Right cardiac atrium (tissue), 5 donors: ENCODE measurements around the gene PYDC1. TPM values are rescaled to one million over a fixed set of nuclear protein-coding genes. Genes with fewer than 3 reads are reported as not detected.
"Not testable (repeated sequence)": the region's sequence is repeated elsewhere in the genome, so short reads cannot be mapped to it uniquely, and the experiment has no call there.

Experiments used
- ATAC-seq, 2 donors: fragments of 200-7000 bp; cut with Tn5 transposase; one replicate each; pipeline versions ENCODE4 v1.8.0 to v1.9.1; 2020; ENCODE audit warnings: moderate library complexity in 2 of 2, mild to moderate bottlenecking in 1 of 2
- DNase-seq, 3 donors: peaks; one replicate each; pipeline ENCODE4 v3.0.0-alpha.2; 2020
- H3K27ac ChIP-seq: one replicate; pipeline ENCODE4 v1.5.1; 2013; ENCODE audit warnings: mild to moderate bottlenecking, low read length, control low read depth, moderate library complexity
- H3K27me3 ChIP-seq: one replicate; pipeline ENCODE4 v1.6.1; 2013; ENCODE audit not compliant: control insufficient read depth, insufficient read depth
- H3K4me1 ChIP-seq: one replicate; pipeline ENCODE4 v1.6.1; 2013; ENCODE audit warnings: low read length; ENCODE audit not compliant: control insufficient read depth, insufficient read depth
- H3K4me3 ChIP-seq: one replicate; pipeline ENCODE4 v1.5.1; 2013; ENCODE audit warnings: low read length, control low read depth
- H3K9me3 ChIP-seq: one replicate; pipeline ENCODE4 v1.6.1; 2013; ENCODE audit warnings: low read length; ENCODE audit not compliant: control insufficient read depth
- WGBS: extraction: QIAGEN DNeasy Blood & Tissue Kit; methylation state at CpG from one replicate; pipeline ENCODE4 v1.1.7; 2013; 5-methylcytosine and 5-hydroxymethylcytosine counted together
- intact Hi-C, 4 donors: fragments of 100-400 bp; cut with DNase I; formaldehyde crosslinking; loops; one replicate each; pipeline versions ENCODE4 v1.11.0 to v1.14.0; 2022 to 2023
- polyA plus RNA-seq: library from polyadenylated mRNA; stranded (reverse); fragments of 200-250 nt; gene quantifications from one replicate; pipeline ENCODE4 v1.2.3, GENCODE V29; 2013
- total RNA-seq, 4 donors: library from RNA; stranded (reverse); fragmentation: NEBNext Ultra II Directional; extraction: Animal tissue kit (Norgen Biotek cat#: 25700); gene quantifications; one replicate each; pipeline ENCODE4 v1.2.1, GENCODE V29; 2021
- donor health status: healthy with polysubstance abuse.
- donor health status: DM: no; HTN: yes; CAD: no.
- donor health status: DM: no; HTN: no; CAD: no.
- donor health status: DM: no; HTN: yes; CAD: no; lungs with severe emphysema.
- donor health status: DM: yes; HTN: yes; CAD: no.

PYDC1 gene
- total and polyA plus RNA-seq, 5 donors, result 0.23 TPM; not detected in 4

GRCh38 chr16:31185339-31185738 is 31.6 kb downstream of the PYDC1 start:
- intact Hi-C loops, result no loop called here
- Histone ChIP-seq H3K9me3 (no peaks in the 10 kb centered on the region), H3K27me3 (no peaks in the 10 kb centered on the region), H3K27ac (no peak overlapping the region), H3K4me3 (no peak overlapping the region), H3K4me1 (peaks cover 8% of the 10 kb centered on the region)
- DNase-seq (no peak), ATAC-seq (no peak)
- WGBS, result 63% methylated on average over 5 of the region's 5 CpGs

- H3K9me3 ChIP-seq, result no peaks in the 10 kb centered on the region
- DNase-seq, result no peak
- H3K27me3 ChIP-seq, result no peaks in the 10 kb centered on the region
- no peak for ATAC-seq
- intact Hi-C loops, result no loop called here
- no peak overlapping the region for H3K27ac ChIP-seq
- H3K4me3 ChIP-seq, result no peak overlapping the region
- peaks cover 8% of the 10 kb centered on the region for H3K4me1 ChIP-seq
- WGBS, result 93% methylated on average over 14 of the region's 14 CpGs
Measured at GRCh38 chr16:31184888-31185287, 32.0 kb downstream of the PYDC1 start.

GRCh38 chr16:31183432-31184428 is 33.2 kb downstream of the PYDC1 start:
- intact Hi-C loops, result no loop called here
- Histone ChIP-seq H3K27me3 (no peaks in the 10 kb centered on the region), H3K27ac (no peak overlapping the region), H3K9me3 (no peaks in the 10 kb centered on the region), H3K4me3 (no peak overlapping the region), H3K4me1 (peaks cover 8% of the 10 kb centered on the region)
- DNase-seq, result no peak
- no peak for ATAC-seq
- WGBS, result 57% methylated on average over 10 of the region's 10 CpGs

- Histone ChIP-seq H3K4me3 (no peak overlapping the region), H3K4me1 (peaks cover 8% of the 10 kb centered on the region), H3K27ac (no peak overlapping the region), H3K9me3 (no peaks in the 10 kb centered on the region), H3K27me3 (no peaks in the 10 kb centered on the region)
- intact Hi-C loops, result no loop called here
- no peak for ATAC-seq
- DNase-seq, result no peak
- 22% methylated on average over 7 of the region's 7 CpGs for WGBS
Measured at GRCh38 chr16:31182391-31182790, 34.5 kb downstream of the PYDC1 start.

GRCh38 chr16:31181102-31181830 is 35.7 kb downstream of the PYDC1 start:
- no peaks in the 10 kb centered on the region for H3K9me3 ChIP-seq
- ATAC-seq (peak in 1 of 2 donors; percentile 43), DNase-seq (peak; percentile 46 to 80 (median 74))
- H3K27me3 ChIP-seq, result no peaks in the 10 kb centered on the region
- H3K4me3 ChIP-seq, result peak overlapping the region; percentile 63
- H3K4me1 ChIP-seq, result peaks cover 8% of the 10 kb centered on the region
- intact Hi-C loops, result no loop called here
- 5% methylated on average over 31 of the region's 31 CpGs for WGBS
- H3K27ac ChIP-seq, result no peak overlapping the region

- peak within 1 kb of the TSS; percentile 63 for H3K4me3 ChIP-seq
- peak within 1 kb of the TSS; percentile 86 for H3K27ac ChIP-seq
- H3K4me1 ChIP-seq, result peaks cover 8% of the 10 kb centered on the region
- peak; percentile 87 to 91 for ATAC-seq
- no peaks in the 10 kb centered on the region for H3K27me3 ChIP-seq
- intact Hi-C loops, result no loop called here
- DNase-seq, result peak; percentile 91 to 96 (median 96)
- under 1% methylated on average over 69 of the region's 69 CpGs for WGBS
- no peaks in the 10 kb centered on the region for H3K9me3 ChIP-seq
Measured at GRCh38 chr16:31179747-31180459, 37.0 kb downstream of the PYDC1 start, which contains the start of gene FUS. FUS (plus strand) TSS chr16:31180139; CDS start chr16:31180215, 76 bp downstream.

- H3K27me3 ChIP-seq, result no peaks in the 10 kb centered on the region
- peak overlapping the region; percentile 63 for H3K4me3 ChIP-seq
- DNase-seq (no peak), ATAC-seq (peak; percentile 10)
- 1% methylated on average over 27 of the region's 27 CpGs for WGBS
- H3K4me1 ChIP-seq, result peaks cover 8% of the 10 kb centered on the region
- H3K27ac ChIP-seq, result peak overlapping the region; percentile 86
- intact Hi-C loops, result no loop called here
- no peaks in the 10 kb centered on the region for H3K9me3 ChIP-seq
Measured at GRCh38 chr16:31179219-31179746, 37.7 kb downstream of the PYDC1 start.

- intact Hi-C loops, result no loop called here
- Histone ChIP-seq H3K9me3 (no peaks in the 10 kb centered on the region), H3K27ac (no peak overlapping the region), H3K4me1 (no peaks in the 10 kb centered on the region), H3K27me3 (no peaks in the 10 kb centered on the region), H3K4me3 (no peak overlapping the region)
- ATAC-seq (no peak), DNase-seq (no peak)
- 76% methylated on average over 3 of the region's 3 CpGs for WGBS
Measured at GRCh38 chr16:31177136-31177535, 39.8 kb downstream of the PYDC1 start.

GRCh38 chr16:31170048-31170447 is 46.9 kb downstream of the PYDC1 start:
- H3K4me3 ChIP-seq, H3K4me1 ChIP-seq, H3K9me3 ChIP-seq, H3K27me3 ChIP-seq, DNase-seq, intact Hi-C loops: not testable (repeated sequence)
- no CpG with 5 or more reads among the region's 2 CpGs for WGBS
- ATAC-seq, result peak; percentile 89 to 91
- peak overlapping the region; percentile 81 for H3K27ac ChIP-seq

GRCh38 chr16:31168848-31169247 is 48.1 kb downstream of the PYDC1 start:
- Histone ChIP-seq H3K4me3 (no peak overlapping the region), H3K9me3 (no peaks in the 10 kb centered on the region), H3K27me3 (no peaks in the 10 kb centered on the region), H3K27ac (no peak overlapping the region), H3K4me1 (no peaks in the 10 kb centered on the region)
- ATAC-seq, result no peak
- intact Hi-C loops, result no loop called here
- DNase-seq, result no peak
- WGBS, result 63% methylated on average over 2 of the region's 2 CpGs
